ENCODE data around the gene PAX5.

Gene PAX5

DNA sequence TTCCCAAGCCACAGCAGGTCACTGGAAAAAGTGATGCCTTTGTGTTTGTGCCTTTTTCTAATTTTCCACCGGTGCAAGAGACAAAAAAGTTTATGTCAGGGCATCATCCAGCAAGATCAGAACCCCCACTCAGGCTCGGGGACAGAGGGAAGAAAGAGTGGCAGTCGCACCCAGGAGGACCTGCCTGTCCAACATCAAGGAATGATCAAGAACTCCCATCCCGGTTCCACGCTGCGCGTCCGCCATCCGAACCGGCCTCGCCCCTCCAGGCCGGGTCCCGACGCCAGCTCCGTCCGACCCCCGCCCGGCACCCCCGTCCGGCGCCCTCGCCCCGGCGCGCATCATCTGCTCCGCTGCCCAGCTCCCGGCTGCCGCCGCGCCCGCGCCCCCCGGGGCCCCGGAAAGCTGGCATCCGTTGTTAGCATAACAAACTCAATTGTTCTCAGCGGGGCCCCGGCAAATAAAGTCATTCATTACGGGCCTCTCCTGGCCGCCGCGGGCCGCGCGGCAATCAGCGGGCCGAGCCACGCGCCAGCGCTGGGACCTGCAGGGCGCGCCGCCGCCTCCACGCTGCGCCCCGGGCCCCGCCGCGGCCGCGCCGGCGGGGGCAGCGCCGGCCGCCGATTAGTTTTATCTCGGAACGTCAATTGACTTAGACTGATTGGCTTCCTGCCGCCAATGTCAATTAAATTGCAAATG is 48.1 kb downstream of the PAX5 start:
- no peaks in the 10 kb centered on the region for H3K27me3 ChIP-seq (ENCODE audit: insufficient read depth, low read depth, severe bottlenecking)

DNA sequence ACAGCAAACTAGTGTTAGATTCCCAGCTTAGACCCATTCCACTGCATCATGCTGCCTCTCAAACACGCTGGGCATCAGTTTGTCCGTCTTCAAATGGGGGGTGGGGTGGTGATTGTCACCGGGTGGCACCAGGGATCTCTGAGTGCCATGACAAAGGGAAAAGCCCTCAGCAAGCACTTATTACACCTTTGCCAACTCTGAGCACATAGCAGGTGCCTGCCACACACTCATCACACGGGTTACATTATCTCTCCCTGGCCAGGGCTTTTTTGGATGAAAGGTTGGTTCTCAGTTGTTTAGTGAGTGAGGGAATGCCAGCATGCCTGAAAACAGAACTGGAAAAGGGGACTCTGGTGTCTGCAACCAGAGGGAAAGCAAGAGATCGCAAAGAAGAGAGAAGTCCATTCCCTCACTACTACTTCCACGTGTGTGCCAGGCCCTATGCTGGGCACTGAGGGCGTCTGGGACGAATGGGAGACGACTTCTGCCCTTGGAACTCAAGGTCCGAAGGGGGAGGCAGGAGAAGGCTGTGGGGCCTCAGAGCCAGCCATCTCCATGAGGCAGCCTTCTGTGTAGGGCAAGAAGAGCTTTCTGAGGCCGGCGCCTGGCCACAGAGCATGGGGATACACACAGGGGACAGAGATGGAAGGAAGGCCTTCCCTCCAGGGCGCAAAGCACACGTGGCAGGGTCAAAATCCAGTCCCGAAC is 48.9 kb downstream of the PAX5 start:
- no peak for DNase-seq
- Histone ChIP-seq H3K4me3 (ENCODE audit: low read depth, low read length) (no peak overlapping the region), H3K36me3 (peaks cover 41% of the 10 kb centered on the region), H3K9me3 (ENCODE audit: severe bottlenecking) (no peaks in the 10 kb centered on the region), H3K27ac (no peak overlapping the region), H3K27me3 (ENCODE audit: insufficient read depth, low read depth, severe bottlenecking) (no peaks in the 10 kb centered on the region)
- TF ChIP-seq, protein P1, sequence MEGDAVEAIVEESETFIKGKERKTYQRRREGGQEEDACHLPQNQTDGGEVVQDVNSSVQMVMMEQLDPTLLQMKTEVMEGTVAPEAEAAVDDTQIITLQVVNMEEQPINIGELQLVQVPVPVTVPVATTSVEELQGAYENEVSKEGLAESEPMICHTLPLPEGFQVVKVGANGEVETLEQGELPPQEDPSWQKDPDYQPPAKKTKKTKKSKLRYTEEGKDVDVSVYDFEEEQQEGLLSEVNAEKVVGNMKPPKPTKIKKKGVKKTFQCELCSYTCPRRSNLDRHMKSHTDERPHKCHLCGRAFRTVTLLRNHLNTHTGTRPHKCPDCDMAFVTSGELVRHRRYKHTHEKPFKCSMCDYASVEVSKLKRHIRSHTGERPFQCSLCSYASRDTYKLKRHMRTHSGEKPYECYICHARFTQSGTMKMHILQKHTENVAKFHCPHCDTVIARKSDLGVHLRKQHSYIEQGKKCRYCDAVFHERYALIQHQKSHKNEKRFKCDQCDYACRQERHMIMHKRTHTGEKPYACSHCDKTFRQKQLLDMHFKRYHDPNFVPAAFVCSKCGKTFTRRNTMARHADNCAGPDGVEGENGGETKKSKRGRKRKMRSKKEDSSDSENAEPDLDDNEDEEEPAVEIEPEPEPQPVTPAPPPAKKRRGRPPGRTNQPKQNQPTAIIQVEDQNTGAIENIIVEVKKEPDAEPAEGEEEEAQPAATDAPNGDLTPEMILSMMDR (IDR thresholded peaks at IDR 0.05; ENCODE audit: low read depth, low read length), result no peak

More for the DNA sequence above, 48.1 kb downstream of the PAX5 start:
- H3K36me3 ChIP-seq, result peaks cover 45% of the 10 kb centered on the region
- DNase-seq, result no peak
- TF ChIP-seq, protein P1 (IDR thresholded peaks at IDR 0.05; ENCODE audit: low read depth, low read length), result no peak
- no peak overlapping the region for H3K27ac ChIP-seq
- H3K9me3 ChIP-seq (ENCODE audit: severe bottlenecking), result no peaks in the 10 kb centered on the region
- no peak overlapping the region for H3K4me3 ChIP-seq (ENCODE audit: low read depth, low read length)

DNA sequence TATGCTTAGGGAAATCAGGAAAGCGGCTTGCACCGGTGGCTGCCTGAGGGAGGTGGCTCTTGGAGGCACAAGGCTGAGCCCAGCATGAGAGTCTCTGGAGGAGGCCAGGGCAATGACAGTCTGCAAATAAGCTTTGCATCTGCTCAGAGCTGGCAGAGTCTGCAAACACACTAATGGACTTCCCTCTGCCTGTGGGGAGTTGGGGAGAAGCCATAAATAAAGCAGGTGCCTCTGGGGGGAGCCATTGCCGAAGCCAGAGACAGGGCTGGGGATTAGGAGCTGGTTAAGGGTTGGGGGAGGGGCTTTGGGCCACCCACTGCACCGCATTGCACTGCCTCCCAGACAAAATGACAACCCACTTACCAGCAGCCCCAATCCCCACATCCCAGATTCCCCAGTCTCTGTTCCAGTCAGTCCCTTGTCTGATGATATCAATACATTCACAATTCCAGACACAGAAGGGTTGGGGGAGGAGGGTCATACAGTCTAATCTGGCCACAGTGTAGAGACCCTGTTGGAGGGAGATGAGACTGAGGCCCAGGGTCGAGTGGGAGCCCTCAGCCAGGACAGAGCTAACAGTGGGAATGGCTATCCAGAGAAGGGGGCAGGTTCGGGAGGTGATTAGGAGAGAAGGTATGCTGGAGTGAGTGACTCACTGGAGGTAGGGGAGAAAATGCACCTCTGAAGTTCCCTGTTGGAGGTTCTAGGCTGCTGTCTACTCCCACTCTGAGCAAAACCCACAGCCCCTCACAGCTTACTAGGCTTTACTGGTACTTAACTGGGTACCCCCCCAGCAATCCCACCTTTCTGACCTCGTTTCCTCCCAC is 53.7 kb downstream of the PAX5 start:
- peaks cover 20% of the 10 kb centered on the region for H3K36me3 ChIP-seq
- peak overlapping the region; percentile 70 for H3K27ac ChIP-seq
- peak; percentile 88 for DNase-seq
- TF ChIP-seq, protein P1 (IDR thresholded peaks at IDR 0.05; ENCODE audit: low read depth, low read length), result peak; percentile 68
- H3K4me3 ChIP-seq (ENCODE audit: low read depth, low read length), result no peak overlapping the region
- no peaks in the 10 kb centered on the region for H3K27me3 ChIP-seq (ENCODE audit: insufficient read depth, low read depth, severe bottlenecking)
- H3K9me3 ChIP-seq (ENCODE audit: severe bottlenecking), result no peaks in the 10 kb centered on the region

DNA sequence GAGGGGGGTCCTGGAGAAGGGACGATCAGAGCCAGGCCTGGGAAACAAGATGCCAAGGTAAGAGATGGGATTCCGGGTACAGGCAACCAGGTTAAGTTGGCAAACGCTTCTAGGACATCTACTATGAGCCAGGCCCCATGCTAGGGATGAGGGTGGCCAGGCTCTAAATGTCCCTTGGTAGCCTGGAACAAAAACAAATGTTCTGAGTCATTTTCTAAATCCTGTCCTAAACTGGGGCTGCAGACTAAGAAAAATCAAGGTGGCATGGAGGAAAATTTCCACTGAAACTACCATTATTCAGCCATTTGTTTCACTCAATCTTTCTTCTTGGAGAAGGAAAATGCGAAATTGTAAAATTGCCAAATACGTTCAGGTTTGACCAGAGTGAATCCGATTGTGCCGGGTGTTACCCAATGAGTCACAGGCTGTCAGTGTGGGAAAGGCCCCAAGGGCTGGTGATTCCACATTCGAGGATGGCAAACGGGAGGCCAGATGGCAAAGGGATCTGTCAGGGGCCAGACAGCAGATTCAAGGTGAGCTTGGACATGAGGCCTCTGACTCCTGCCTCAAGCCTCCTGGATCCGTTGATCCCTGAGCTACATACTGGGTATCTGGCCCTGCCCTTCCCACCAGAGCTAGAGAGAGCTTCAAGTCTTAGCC is 57.6 kb downstream of the PAX5 start:
- Histone ChIP-seq H3K9me3 (ENCODE audit: severe bottlenecking) (no peaks in the 10 kb centered on the region), H3K27ac (peak overlapping the region; percentile 58), H3K27me3 (ENCODE audit: insufficient read depth, low read depth, severe bottlenecking) (no peaks in the 10 kb centered on the region), H3K36me3 (peaks cover 25% of the 10 kb centered on the region), H3K4me3 (ENCODE audit: low read depth, low read length) (no peak overlapping the region)
- TF ChIP-seq, protein P1 (IDR thresholded peaks at IDR 0.05; ENCODE audit: low read depth, low read length), result no peak
- DNase-seq, result peak; percentile 81

DNA sequence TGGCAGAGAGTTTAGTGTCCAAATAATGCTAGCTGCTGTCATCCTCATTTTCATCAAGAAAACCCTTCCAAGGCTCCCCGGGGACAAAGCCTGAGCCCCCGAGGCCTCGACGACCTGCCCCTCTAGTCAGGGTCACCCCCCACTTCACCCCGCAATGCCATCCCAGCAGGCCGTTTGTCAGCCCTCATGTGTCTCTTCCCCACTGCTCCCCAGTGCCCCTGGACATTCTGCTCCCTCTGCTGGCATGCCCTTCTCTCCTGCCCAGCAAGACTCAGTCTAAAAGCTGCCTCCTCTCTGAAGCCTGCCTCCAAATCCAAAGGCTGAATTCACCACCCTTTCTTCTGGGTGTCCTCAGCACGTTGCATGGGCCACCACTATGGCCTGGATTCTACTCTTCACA is 59.3 kb downstream of the PAX5 start:
- TF ChIP-seq, protein P1 (IDR thresholded peaks at IDR 0.05; ENCODE audit: low read depth, low read length), result peak; percentile 33; the same call in 1 of the 2 replicates
- no peaks in the 10 kb centered on the region for H3K27me3 ChIP-seq (ENCODE audit: insufficient read depth, low read depth, severe bottlenecking)
- H3K36me3 ChIP-seq, result peaks cover 27% of the 10 kb centered on the region
- peak overlapping the region; percentile 28; the same call in 1 of the 2 replicates for H3K27ac ChIP-seq
- H3K4me3 ChIP-seq (ENCODE audit: low read depth, low read length), result no peak overlapping the region
- H3K9me3 ChIP-seq (ENCODE audit: severe bottlenecking), result no peaks in the 10 kb centered on the region
- DNase-seq, result peak; percentile 30
